GM12878 (cell line): ENCODE results near the gene DTNBP1.

ENCODE experiments used
- CTCF ChIP-seq, 3 experiments: IDR thresholded peaks in 2 of 3; conservative IDR thresholded peaks in 1 of 3; 2 replicates each; pipeline ENCODE4 v1.5.1; 2011; ENCODE audit warnings: low read depth in 3 of 3, low read length in 3 of 3, mild to moderate bottlenecking in 3 of 3, control low read depth in 2 of 3, moderate library complexity in 2 of 3, inconsistent platforms in 1 of 3, mixed read lengths in 1 of 3; ENCODE audit not compliant: control insufficient read depth in 2 of 3, insufficient read depth in 1 of 3; ENCODE audit errors: extremely low read depth in 1 of 3
- EP300 ChIP-seq, 2 experiments: fragments of 150-350 bp in 1 of 2; IDR thresholded peaks; 2 replicates each; pipeline ENCODE4 v1.6.1; 2011 to 2012; ENCODE audit warnings: low read depth in 2 of 2, low read length in 2 of 2, borderline replicate concordance in 1 of 2, improper control_type of control experiment in 1 of 2, inconsistent platforms in 1 of 2; ENCODE audit not compliant: control insufficient read depth in 1 of 2
- PAX8 ChIP-seq: fragments of 450-650 bp; IDR thresholded peaks from 2 replicates; pipeline ENCODE4 v1.6.1; 2017; ENCODE audit warnings: mild to moderate bottlenecking, moderate library complexity
- PML ChIP-seq: IDR thresholded peaks from 2 replicates; pipeline ENCODE4 v1.6.1; 2012; ENCODE audit warnings: low read length, inconsistent platforms
- POLR2A ChIP-seq: IDR thresholded peaks from 2 replicates; pipeline ENCODE4 v1.6.1; 2011; ENCODE audit warnings: low read depth, mild to moderate bottlenecking, low read length
- POLR2AphosphoS2 ChIP-seq: IDR thresholded peaks from 2 replicates; pipeline ENCODE4 v1.6.1; 2011; ENCODE audit warnings: low read depth, mild to moderate bottlenecking, low read length, improper control_type of control experiment, moderate library complexity
- RCOR1 ChIP-seq: conservative IDR thresholded peaks from 2 replicates; pipeline ENCODE4 v1.6.1; 2012; ENCODE audit warnings: low read depth, low read length, improper control_type of control experiment
- SUZ12 ChIP-seq: fragments of 200-600 bp; sonication (generic); IDR thresholded peaks from one replicate; pipeline ENCODE4 v1.6.1; 2018; ENCODE audit warnings: antibody characterized with exemption, mild to moderate bottlenecking; ENCODE audit not compliant: unreplicated experiment
- TBL1XR1 ChIP-seq: IDR thresholded peaks from 2 replicates; pipeline ENCODE4 v1.6.1; 2012; ENCODE audit warnings: low read depth, low read length, improper control_type of control experiment
- TF ChIP-seq, protein P1 (sequence below): IDR thresholded peaks from 2 replicates; pipeline ENCODE4 v1.6.1; 2012; ENCODE audit warnings: low read depth, low read length, improper control_type of control experiment
- TF ChIP-seq, protein P2 (sequence below): IDR thresholded peaks from 2 replicates; pipeline ENCODE4 v1.6.1; 2012; ENCODE audit warnings: low read depth, low read length, improper control_type of control experiment
- TF ChIP-seq, protein P3 (sequence below): IDR thresholded peaks from 2 replicates; pipeline ENCODE4 v1.6.1; 2012; ENCODE audit warnings: low read depth, low read length, improper control_type of control experiment

- TF ChIP-seq PML = no peak
- TF ChIP-seq CTCF (IDR thresholded peaks at IDR 0.05 in 2 of 3, conservative IDR thresholded peaks at IDR 0.05 in 1 of 3; ENCODE audit: control insufficient read depth in 2 of 3, extremely low read depth in 1 of 3, insufficient read depth in 1 of 3, low read depth in 3 of 3, low read length in 3 of 3) = no peak
- TF ChIP-seq POLR2A = no peak
- TF ChIP-seq, protein P1, sequence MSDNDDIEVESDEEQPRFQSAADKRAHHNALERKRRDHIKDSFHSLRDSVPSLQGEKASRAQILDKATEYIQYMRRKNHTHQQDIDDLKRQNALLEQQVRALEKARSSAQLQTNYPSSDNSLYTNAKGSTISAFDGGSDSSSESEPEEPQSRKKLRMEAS = no peak
- TF ChIP-seq POLR2AphosphoS2 = no peak
- TF ChIP-seq, protein P2, sequence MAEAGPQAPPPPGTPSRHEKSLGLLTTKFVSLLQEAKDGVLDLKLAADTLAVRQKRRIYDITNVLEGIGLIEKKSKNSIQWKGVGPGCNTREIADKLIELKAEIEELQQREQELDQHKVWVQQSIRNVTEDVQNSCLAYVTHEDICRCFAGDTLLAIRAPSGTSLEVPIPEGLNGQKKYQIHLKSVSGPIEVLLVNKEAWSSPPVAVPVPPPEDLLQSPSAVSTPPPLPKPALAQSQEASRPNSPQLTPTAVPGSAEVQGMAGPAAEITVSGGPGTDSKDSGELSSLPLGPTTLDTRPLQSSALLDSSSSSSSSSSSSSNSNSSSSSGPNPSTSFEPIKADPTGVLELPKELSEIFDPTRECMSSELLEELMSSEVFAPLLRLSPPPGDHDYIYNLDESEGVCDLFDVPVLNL = no peak
- no peak for TF ChIP-seq TBL1XR1
- TF ChIP-seq, protein P3, sequence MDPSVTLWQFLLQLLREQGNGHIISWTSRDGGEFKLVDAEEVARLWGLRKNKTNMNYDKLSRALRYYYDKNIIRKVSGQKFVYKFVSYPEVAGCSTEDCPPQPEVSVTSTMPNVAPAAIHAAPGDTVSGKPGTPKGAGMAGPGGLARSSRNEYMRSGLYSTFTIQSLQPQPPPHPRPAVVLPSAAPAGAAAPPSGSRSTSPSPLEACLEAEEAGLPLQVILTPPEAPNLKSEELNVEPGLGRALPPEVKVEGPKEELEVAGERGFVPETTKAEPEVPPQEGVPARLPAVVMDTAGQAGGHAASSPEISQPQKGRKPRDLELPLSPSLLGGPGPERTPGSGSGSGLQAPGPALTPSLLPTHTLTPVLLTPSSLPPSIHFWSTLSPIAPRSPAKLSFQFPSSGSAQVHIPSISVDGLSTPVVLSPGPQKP = no peak
- no peak for TF ChIP-seq RCOR1
- no peak for TF ChIP-seq SUZ12
- TF ChIP-seq PAX8 = no peak
- no peak for TF ChIP-seq EP300 (IDR thresholded peaks at IDR 0.05; ENCODE audit: borderline replicate concordance in 1 of 2, control insufficient read depth in 1 of 2, low read depth in 2 of 2, low read length in 2 of 2)
These were observed 77.0 kb downstream of the DTNBP1 start for GRCh38 chr6:15585760-15586214.
